Skeletal muscle tissue (tissue), 4 donors: ENCODE results near the gene DOCK7. TPM values are rescaled to one million over a fixed set of nuclear protein-coding genes. Genes with fewer than 3 reads are reported as not detected.
"Not testable (repeated sequence)": the region's sequence is repeated elsewhere in the genome, so short reads cannot be mapped to it uniquely, and the experiment has no call there.

Experiments
- H3K27ac ChIP-seq: one replicate; pipeline ENCODE4 v1.7.0; 2013; ENCODE audit warnings: mild to moderate bottlenecking, low read depth, low read length, inconsistent platforms
- H3K27me3 ChIP-seq, 3 donors: one replicate each; pipeline ENCODE4 v1.7.0; 2013; ENCODE audit warnings: low read length in 3 of 3; ENCODE audit not compliant: control insufficient read depth in 3 of 3, insufficient read depth in 3 of 3
- H3K36me3 ChIP-seq, 3 donors: one replicate each; pipeline ENCODE4 v1.7.0; 2013; ENCODE audit warnings: low read length in 3 of 3; ENCODE audit not compliant: control insufficient read depth in 3 of 3, insufficient read depth in 3 of 3
- H3K4me1 ChIP-seq, 3 donors: one replicate each; pipeline ENCODE4 v1.7.0; 2013; ENCODE audit warnings: low read length in 3 of 3, mild to moderate bottlenecking in 3 of 3; ENCODE audit not compliant: control insufficient read depth in 3 of 3, insufficient read depth in 3 of 3
- H3K4me3 ChIP-seq, 3 donors: one replicate each; pipeline ENCODE4 v1.7.0; 2013; ENCODE audit warnings: low read length in 3 of 3
- H3K9ac ChIP-seq, 3 donors: one replicate each; pipeline ENCODE4 v1.7.0; 2013; ENCODE audit warnings: low read length in 3 of 3, mild to moderate bottlenecking in 3 of 3, moderate library complexity in 2 of 3, low read depth in 1 of 3
- H3K9me3 ChIP-seq, 3 donors: one replicate each; pipeline ENCODE4 v1.7.0; 2013; ENCODE audit warnings: low read length in 3 of 3; ENCODE audit not compliant: control insufficient read depth in 3 of 3
- total RNA-seq: library from RNA; depleted of rRNA; stranded (reverse); fragments of >200 nt; gene quantifications from one replicate; pipeline ENCODE4 v1.2.3, GENCODE V29; 2014
- donor health status: Osteomylitis.

Gene DOCK7
- total RNA-seq, 1 donor from 2014 or later, result 68.4 TPM

DNA sequence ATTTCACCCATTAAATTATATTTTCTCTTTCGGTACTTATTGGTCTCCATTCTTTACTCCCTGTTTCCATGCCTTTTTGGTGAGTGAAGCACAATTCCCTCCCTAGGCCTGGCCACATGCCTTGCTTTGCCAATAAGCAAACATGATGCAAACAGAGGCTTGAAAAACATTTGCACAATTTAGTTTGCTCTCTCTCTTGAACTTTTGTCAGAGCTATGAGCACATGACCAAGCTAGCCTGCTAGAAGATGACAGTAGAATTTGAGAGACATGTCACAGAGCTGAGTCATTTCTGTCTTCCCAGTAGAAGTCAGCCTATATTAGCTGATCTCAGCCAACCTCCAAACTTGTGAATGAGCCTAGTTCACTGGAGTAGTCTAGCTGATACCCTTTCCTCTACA, 66.3 kb downstream of the DOCK7 start:
- no peak overlapping the region for H3K4me3 ChIP-seq
- H3K4me1 ChIP-seq, result no peaks in the 10 kb centered on the region
- peak overlapping the region in 1 of 3 donors; percentile 10 for H3K9ac ChIP-seq
- no peak overlapping the region for H3K27ac ChIP-seq
- H3K36me3 ChIP-seq, result no peaks in the 10 kb centered on the region
- H3K27me3 ChIP-seq, result no peaks in the 10 kb centered on the region
- H3K9me3 ChIP-seq, result no peaks in the 10 kb centered on the region

DNA sequence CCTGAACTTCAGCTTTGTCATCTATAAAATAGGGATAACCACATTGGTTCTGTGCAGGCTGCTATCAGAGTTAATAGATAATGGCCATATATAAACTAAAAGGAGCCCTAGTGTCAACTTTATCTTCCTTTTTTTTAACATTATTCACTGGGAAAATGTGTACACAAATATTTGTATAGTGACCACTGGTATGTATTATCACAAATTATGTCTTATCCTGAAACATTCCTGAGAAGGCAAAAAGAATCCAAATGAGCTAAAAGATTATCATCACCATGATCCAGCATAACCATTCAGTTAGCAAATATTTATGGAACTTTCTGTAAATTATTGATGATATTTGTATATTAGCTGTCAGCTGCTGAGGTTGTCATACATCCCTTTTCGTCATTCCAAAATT, 74.3 kb downstream of the DOCK7 start:
- no peaks in the 10 kb centered on the region for H3K4me1 ChIP-seq
- H3K27me3 ChIP-seq, result no peaks in the 10 kb centered on the region
- no peak overlapping the region for H3K27ac ChIP-seq
- H3K4me3 ChIP-seq, result no peak overlapping the region
- H3K9ac ChIP-seq, result no peak overlapping the region
- no peaks in the 10 kb centered on the region for H3K36me3 ChIP-seq
- H3K9me3 ChIP-seq, result no peaks in the 10 kb centered on the region

DNA sequence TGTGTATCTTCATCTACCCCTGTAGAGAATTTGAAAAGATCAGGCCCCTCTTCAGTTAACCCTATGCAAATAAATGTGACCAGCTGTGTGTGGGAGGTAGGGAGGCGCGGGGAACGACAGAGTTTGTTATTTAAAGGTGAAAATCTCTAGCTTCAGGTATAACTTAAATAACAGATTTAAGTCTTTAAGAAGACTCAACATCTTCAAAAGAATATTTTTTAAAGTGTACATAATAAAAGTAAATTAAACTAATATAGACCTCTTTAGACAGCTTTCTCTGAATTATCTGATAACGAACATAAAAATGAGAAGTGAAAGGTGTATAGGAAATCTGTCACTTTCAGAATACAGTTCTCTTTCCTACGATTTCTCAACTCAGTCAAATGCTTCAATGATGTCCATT, 74.9 kb downstream of the DOCK7 start:
- no peaks in the 10 kb centered on the region for H3K36me3 ChIP-seq
- no peaks in the 10 kb centered on the region for H3K9me3 ChIP-seq
- no peaks in the 10 kb centered on the region for H3K27me3 ChIP-seq
- no peak overlapping the region for H3K4me3 ChIP-seq
- H3K4me1 ChIP-seq, result no peaks in the 10 kb centered on the region
- H3K27ac ChIP-seq, result no peak overlapping the region
- no peak overlapping the region for H3K9ac ChIP-seq

DNA sequence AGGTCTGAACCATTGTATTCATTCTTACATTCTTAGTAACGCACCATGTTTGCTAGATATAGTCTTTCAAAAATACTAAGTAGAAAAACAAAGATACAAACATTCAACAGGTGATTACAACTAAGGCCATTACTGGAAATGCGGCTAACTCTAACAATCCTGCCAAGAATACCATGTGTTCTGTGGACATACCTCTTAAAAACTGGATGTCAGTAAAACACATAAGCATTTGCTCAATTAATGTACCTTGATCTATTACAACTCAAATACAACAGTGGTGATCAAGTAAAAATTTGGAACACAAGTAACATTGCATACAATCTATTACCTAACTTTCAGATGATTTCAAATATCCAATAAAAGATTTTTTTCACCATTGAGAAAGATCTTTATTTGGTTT, 75.4 kb downstream of the DOCK7 start:
- Histone ChIP-seq H3K4me3 (no peak overlapping the region), H3K27me3 (no peaks in the 10 kb centered on the region), H3K9ac (no peak overlapping the region), H3K4me1 (no peaks in the 10 kb centered on the region), H3K36me3 (no peaks in the 10 kb centered on the region), H3K27ac (no peak overlapping the region), H3K9me3 (no peaks in the 10 kb centered on the region)

DNA sequence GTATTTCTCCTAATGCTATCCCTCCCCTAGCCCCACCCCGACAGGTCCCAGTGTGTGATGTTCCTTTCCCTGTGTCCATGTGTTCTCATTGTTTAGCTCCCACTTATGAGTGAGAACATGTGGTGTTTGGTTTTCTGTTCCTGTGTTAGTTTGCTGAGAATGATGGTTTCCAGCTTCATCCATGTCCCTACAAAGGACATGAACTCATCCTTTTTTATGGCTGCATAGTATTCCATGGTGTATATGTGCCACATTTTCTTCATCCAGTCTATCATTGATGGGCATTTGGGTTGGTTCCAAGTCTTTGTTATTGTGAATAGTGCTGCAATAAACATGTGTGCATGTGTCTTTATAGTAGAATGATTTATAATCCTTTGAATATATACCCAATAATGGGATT, 77.6 kb downstream of the DOCK7 start:
- not testable (repeated sequence) for H3K4me3 ChIP-seq, H3K27me3 ChIP-seq, H3K9ac ChIP-seq, H3K4me1 ChIP-seq, H3K9me3 ChIP-seq, H3K27ac ChIP-seq, H3K36me3 ChIP-seq

DNA sequence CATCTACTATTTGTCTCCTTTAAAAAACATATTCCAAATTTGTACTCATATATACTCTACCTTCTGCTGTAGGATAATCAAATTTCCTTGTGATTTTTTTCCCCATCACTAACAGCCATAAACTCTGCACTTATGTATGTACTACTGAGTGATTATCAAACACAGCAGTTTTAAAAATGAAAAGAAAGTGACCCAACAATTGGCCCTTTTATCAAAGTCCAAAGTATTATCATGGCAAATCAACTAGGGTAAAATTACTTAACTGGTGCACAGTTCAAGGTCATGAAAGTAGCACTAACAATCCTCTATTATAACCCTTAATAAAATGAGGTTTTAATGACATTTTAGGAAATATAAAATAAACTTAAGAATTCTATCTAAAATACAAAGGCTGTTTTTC, 79.3 kb downstream of the DOCK7 start:
- no peak overlapping the region for H3K27ac ChIP-seq
- H3K36me3 ChIP-seq, result no peaks in the 10 kb centered on the region
- no peak overlapping the region for H3K9ac ChIP-seq
- H3K27me3 ChIP-seq, result no peaks in the 10 kb centered on the region
- no peaks in the 10 kb centered on the region for H3K9me3 ChIP-seq
- H3K4me3 ChIP-seq, result no peak overlapping the region
- H3K4me1 ChIP-seq, result no peaks in the 10 kb centered on the region

DNA sequence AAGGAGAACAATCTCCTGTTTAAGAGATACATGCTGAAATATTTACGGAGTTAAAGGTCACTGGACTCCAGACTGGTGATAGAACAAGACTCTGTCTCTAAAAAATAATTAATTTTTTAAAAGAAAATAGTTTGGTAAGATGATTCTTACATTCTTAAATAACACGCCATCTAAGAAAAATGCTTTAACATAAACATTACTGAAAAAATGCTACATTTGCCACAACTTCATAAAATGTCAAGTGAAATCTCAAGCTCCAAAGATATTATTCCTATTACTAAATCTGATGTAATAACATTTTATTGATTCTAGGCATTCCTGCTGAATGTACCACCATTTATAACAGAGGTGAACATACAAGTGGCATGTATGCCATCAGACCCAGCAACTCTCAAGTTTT, 86.7 kb downstream of the DOCK7 start:
- Histone ChIP-seq H3K9me3 (no peaks in the 10 kb centered on the region), H3K27ac (no peak overlapping the region), H3K36me3 (no peaks in the 10 kb centered on the region), H3K9ac (no peak overlapping the region), H3K4me1 (no peaks in the 10 kb centered on the region), H3K27me3 (no peaks in the 10 kb centered on the region), H3K4me3 (no peak overlapping the region)

DNA sequence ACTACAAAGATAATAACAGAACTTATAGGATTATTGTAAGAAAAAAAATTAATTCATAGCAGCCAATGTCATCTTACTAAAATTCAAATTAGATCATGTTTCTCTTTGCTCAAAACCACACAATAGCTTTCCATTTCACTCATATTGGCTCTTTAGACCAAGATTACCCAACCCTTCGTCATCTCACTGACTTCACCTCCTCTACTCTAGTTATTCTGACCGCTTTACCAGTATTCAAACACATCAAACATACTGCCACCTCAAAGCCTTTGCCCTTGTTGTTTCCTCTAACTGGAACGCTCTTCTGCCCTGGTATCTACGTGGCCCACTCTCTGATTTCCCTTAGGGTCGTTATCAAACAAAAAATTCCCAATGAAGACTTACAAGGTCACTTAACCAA, 89.1 kb downstream of the DOCK7 start:
- H3K9ac ChIP-seq, result no peak overlapping the region

DNA sequence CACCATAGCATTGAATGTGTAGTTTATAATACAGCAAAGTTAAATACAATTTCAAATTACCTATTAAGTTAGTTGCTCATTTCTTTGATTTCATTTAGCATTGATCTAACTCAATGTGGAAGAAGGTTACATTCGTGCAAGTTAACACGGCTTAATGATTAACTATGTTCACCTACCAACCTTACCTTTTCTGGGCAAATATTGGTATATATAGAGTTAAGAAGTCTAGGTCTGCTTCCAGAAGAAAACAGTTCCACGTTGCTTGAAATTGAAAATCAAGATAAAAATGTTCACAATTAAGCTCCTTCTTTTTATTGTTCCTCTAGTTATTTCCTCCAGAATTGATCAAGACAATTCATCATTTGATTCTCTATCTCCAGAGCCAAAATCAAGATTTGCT, 90.9 kb downstream of the DOCK7 start, which contains the start of gene ANGPTL3:
Gene ANGPTL3 (plus strand): TSS at position 240 of the 400 bp plus-strand sequence. CDS start 47 bp downstream, at position 287.
- no peak within 1 kb of the TSS for H3K27ac ChIP-seq
- H3K9me3 ChIP-seq, result no peaks in the 10 kb centered on the region
- no peaks in the 10 kb centered on the region for H3K4me1 ChIP-seq
- H3K9ac ChIP-seq, result no peak within 1 kb of the TSS
- no peaks in the 10 kb centered on the region for H3K36me3 ChIP-seq
- no peak within 1 kb of the TSS for H3K4me3 ChIP-seq
- no peaks in the 10 kb centered on the region for H3K27me3 ChIP-seq

More for the DNA sequence above, 89.1 kb downstream of the DOCK7 start:
- H3K4me3 ChIP-seq, result no peak overlapping the region
- no peaks in the 10 kb centered on the region for H3K9me3 ChIP-seq
- no peaks in the 10 kb centered on the region for H3K27me3 ChIP-seq
- no peaks in the 10 kb centered on the region for H3K36me3 ChIP-seq
- no peaks in the 10 kb centered on the region for H3K4me1 ChIP-seq
- H3K27ac ChIP-seq, result no peak overlapping the region

DNA sequence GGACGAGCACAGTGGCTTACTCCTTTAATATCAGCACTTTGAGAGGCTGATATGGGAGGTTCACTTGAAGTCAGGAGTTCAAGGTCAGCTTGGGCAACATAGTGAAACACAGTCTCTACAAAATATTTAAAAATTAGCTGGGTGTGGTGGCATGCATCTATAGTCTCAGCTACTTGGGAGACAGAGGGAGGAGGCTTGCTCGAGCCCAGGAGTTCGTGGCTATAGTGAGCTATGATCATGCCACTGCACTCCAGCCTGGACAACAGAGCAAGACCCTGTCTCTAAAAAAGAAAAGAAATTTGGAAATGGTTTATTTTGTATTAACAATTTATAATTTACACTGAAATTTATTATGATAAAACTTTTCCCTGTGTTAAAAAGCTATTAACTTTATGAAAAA, 92.5 kb downstream of the DOCK7 start:
- Histone ChIP-seq H3K36me3 (no peaks in the 10 kb centered on the region), H3K4me3 (no peak overlapping the region), H3K4me1 (no peaks in the 10 kb centered on the region), H3K9me3 (no peaks in the 10 kb centered on the region), H3K27ac (no peak overlapping the region), H3K27me3 (no peaks in the 10 kb centered on the region), H3K9ac (no peak overlapping the region)

DNA sequence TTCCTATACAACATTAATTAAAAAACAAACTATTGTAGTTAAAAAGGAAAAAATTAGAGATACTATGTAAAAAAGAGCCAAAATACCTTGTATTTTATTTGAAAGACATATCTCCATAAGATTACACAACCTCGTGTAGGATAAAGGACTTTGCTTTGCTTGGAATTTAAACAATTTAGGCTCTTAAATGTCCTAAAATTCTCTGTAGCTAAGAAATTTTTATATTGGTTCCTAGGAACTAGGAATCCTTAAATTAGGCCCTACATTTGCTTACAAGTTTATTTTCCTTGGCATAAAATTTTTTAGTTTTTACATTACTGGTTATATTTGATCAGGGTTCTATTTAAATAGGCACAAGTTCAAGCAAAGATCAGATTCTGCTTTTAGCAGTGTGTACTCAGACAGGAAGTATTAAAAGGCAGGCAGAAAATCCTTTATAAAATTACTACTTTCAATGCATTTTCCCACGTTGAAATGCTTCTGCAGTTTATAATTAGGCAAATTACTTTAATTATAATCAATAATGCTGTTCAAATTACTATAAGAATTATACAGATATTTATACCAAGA, 94.3 kb downstream of the DOCK7 start:
- Histone ChIP-seq H3K27me3 (no peaks in the 10 kb centered on the region), H3K36me3 (no peaks in the 10 kb centered on the region), H3K9me3 (no peaks in the 10 kb centered on the region), H3K27ac (no peak overlapping the region), H3K4me3 (no peak overlapping the region), H3K4me1 (no peaks in the 10 kb centered on the region), H3K9ac (no peak overlapping the region)
